NCI-H2107 treated with DMSO at 0.1 percent for 48 hours (cell line): ENCODE measurements around the gene VGLL2.

Experiments used
- DNase-seq: peaks from one replicate; lab custom pipeline; 2025; ENCODE audit not compliant: unreplicated experiment; lab: John Stamatoyannopoulos, UW

Gene VGLL2

GRCh38 chr6:117311726-117312125 is 46.4 kb downstream of the VGLL2 start:
- no peak for DNase-seq

GRCh38 chr6:117317261-117317660 is 51.9 kb downstream of the VGLL2 start:
- DNase-seq = no peak
